HL-60/S4 (cell line): ENCODE measurements around the gene MPDZ.
"Not testable (repeated sequence)": the region's sequence is repeated elsewhere in the genome, so short reads cannot be mapped to it uniquely, and the experiment has no call there.

ENCODE experiments used
- in situ Hi-C: fragments of 300-500 bp; cut with MboI; formaldehyde crosslinking; loops from 2 replicates; pipeline ENCODE4 v1.14.3; 2022; ENCODE audit warnings: low sequenced_read_pairs

MPDZ gene

GRCh38 chr9:13266167-13266566, 13.3 kb downstream of the MPDZ start:
- in situ Hi-C loops, result no loop called here

- in situ Hi-C loops, result no loop called here
Observed at GRCh38 chr9:13264788-13265187, 14.7 kb downstream of the MPDZ start.

- in situ Hi-C loops, result no loop called here
Observed at GRCh38 chr9:13263511-13263910, 16.0 kb downstream of the MPDZ start.

- in situ Hi-C loops, result no loop called here
Observed at GRCh38 chr9:13252852-13253251, 26.6 kb downstream of the MPDZ start.

- in situ Hi-C loops, result no loop called here
Observed at GRCh38 chr9:13244181-13244580, 35.3 kb downstream of the MPDZ start.

- in situ Hi-C loops, result no loop called here
Observed at GRCh38 chr9:13241283-13241682, 38.2 kb downstream of the MPDZ start.

- in situ Hi-C loops, result no loop called here
Observed at GRCh38 chr9:13239660-13240059, 39.8 kb downstream of the MPDZ start.

GRCh38 chr9:13239208-13239607, 40.3 kb downstream of the MPDZ start:
- in situ Hi-C loops, result no loop called here

- in situ Hi-C loops, result no loop called here
Observed at GRCh38 chr9:13234932-13235331, 44.6 kb downstream of the MPDZ start.

GRCh38 chr9:13228431-13228830, 51.1 kb downstream of the MPDZ start:
- in situ Hi-C loops, result no loop called here

- in situ Hi-C loops, result no loop called here
Observed at GRCh38 chr9:13224366-13224765, 55.1 kb downstream of the MPDZ start.

GRCh38 chr9:13222733-13223132, 56.8 kb downstream of the MPDZ start:
- in situ Hi-C loops, result not testable (repeated sequence)

- in situ Hi-C loops, result no loop called here
Observed at GRCh38 chr9:13221741-13222140, 57.8 kb downstream of the MPDZ start.

- in situ Hi-C loops, result no loop called here
Observed at GRCh38 chr9:13220837-13221236, 58.7 kb downstream of the MPDZ start.

- in situ Hi-C loops, result no loop called here
Observed at GRCh38 chr9:13215791-13216554, 63.5 kb downstream of the MPDZ start.

GRCh38 chr9:13213998-13214397, 65.5 kb downstream of the MPDZ start:
- in situ Hi-C loops, result no loop called here

GRCh38 chr9:13213337-13213736, 66.2 kb downstream of the MPDZ start:
- in situ Hi-C loops, result no loop called here

GRCh38 chr9:13210306-13210705, 69.2 kb downstream of the MPDZ start:
- in situ Hi-C loops, result no loop called here

GRCh38 chr9:13209498-13209897, 70.0 kb downstream of the MPDZ start:
- in situ Hi-C loops, result no loop called here

- in situ Hi-C loops, result no loop called here
Observed at GRCh38 chr9:13205824-13206223, 73.7 kb downstream of the MPDZ start.

GRCh38 chr9:13190040-13190439, 89.5 kb downstream of the MPDZ start:
- in situ Hi-C loops, result no loop called here

GRCh38 chr9:13189362-13189761, 90.1 kb downstream of the MPDZ start:
- in situ Hi-C loops, result no loop called here

- in situ Hi-C loops, result no loop called here
Observed at GRCh38 chr9:13186774-13187173, 92.7 kb downstream of the MPDZ start.
